SIG-M5 treated with dmso at 0.1 percent for 504 hours (cell line): Measurements from ENCODE around the gene MNAT1.
"Not testable (repeated sequence)": the region's sequence is repeated elsewhere in the genome, so short reads cannot be mapped to it uniquely, and the experiment has no call there.

Source experiments
- DNase-seq: peaks from one replicate; lab custom pipeline; 2025; ENCODE audit not compliant: unreplicated experiment; lab: John Stamatoyannopoulos, UW

Gene MNAT1

GRCh38 chr14:60800409-60800808, 65.8 kb downstream of the MNAT1 start:
- DNase-seq: no peak

GRCh38 chr14:60803871-60804270, 69.3 kb downstream of the MNAT1 start:
- no peak for DNase-seq

GRCh38 chr14:60805841-60806430, 71.4 kb downstream of the MNAT1 start:
- DNase-seq: no peak

GRCh38 chr14:60807247-60807646, 72.7 kb downstream of the MNAT1 start:
- no peak for DNase-seq

- DNase-seq: no peak
Measured at GRCh38 chr14:60807971-60808370, 73.4 kb downstream of the MNAT1 start.

GRCh38 chr14:60812987-60813386, 78.4 kb downstream of the MNAT1 start:
- DNase-seq: no peak

GRCh38 chr14:60815371-60815770, 80.8 kb downstream of the MNAT1 start:
- DNase-seq: no peak

- DNase-seq: no peak
Measured at GRCh38 chr14:60817113-60817512, 82.6 kb downstream of the MNAT1 start.

DNA sequence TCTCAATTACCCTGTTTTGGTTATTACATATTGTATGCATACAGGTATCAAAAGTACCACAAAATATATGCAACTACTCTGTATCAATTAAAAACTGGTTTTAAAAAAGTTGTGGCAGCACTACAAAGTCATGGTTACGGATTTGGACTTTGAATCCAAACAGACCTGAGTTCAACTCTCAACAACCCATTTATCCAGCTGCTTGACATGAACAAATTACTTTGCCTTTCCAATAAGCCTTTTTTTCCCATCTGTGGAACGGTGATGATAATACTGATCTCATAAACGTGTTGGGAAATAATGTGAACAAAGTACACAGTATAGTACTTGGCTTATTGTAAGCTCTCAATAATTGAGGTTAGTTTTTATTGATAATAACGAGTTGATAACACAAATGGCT, 85.0 kb downstream of the MNAT1 start:
- no peak for DNase-seq

- DNase-seq: no peak
Measured at GRCh38 chr14:60838601-60839000, 104.0 kb downstream of the MNAT1 start.

- no peak for DNase-seq
Measured at GRCh38 chr14:60839057-60839456, 104.5 kb downstream of the MNAT1 start.

DNA sequence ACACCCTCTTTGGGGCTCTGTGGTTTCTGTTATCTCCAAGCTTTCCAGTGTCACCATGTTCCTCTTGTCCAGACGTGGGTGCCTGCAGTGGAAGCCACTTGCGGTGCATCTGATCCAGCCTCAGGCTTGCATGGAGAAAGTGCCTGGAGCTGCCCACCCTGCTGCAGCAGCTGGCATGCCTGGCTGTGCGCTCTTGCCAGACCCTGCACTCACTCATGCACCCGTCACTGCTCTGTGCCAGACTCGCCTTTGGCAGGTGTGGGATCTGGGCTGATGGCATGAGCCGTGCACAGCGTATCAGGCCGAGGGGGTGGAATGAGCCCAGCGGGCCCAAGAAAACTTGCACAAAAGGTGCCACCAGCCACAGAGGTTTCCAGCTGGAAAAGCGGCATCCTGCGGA, 105.1 kb downstream of the MNAT1 start:
- no peak for DNase-seq

DNA sequence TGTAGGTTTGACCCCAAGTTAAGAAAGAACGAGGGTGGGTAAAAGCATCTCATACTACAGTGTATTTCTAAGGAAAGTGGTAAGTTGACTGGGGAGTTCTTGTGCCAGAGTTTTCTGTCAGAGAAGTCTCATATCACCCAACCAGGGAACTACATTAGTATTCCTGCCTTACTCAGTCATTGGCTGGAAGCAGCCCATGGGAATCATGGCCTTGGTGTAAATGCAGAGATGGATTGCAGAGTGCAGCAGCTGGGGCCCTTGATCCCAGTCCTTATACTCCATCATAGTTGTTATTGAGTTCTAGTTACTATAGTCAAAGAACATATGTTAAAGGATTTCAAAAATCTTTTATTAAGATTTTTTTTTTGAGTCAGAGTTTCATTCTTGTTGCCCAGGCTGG, 105.8 kb downstream of the MNAT1 start:
- DNase-seq: no peak

DNA sequence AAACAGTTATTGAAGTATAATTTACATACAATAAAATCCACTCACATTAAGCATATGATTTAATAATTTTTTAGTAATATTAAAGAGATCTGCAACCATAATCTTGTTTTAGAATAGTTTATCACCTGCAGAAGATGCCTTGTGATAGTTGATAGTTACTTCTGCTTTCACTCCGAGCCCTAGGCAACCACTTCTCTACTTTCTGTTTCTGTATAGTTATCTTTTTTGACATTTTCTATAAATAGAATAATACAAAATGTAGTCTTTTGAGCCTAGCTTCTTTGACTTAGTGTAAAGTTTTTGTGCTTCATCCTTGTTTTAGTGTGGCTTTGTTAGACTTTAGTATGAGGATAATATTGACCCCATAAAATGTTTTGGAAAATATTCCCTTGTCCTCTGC, 111.0 kb downstream of the MNAT1 start:
- peak; percentile 54 for DNase-seq

GRCh38 chr14:60848066-60848465, 113.5 kb downstream of the MNAT1 start:
- DNase-seq: no peak

- not testable (repeated sequence) for DNase-seq
Measured at GRCh38 chr14:60851692-60852091, 117.1 kb downstream of the MNAT1 start.

- no peak for DNase-seq
Measured at GRCh38 chr14:60856111-60856510, 121.5 kb downstream of the MNAT1 start.

GRCh38 chr14:60859525-60859924, 125.0 kb downstream of the MNAT1 start:
- DNase-seq: no peak

- DNase-seq: no peak
Measured at GRCh38 chr14:60861545-60862140, 127.1 kb downstream of the MNAT1 start.

- DNase-seq: peak; percentile 70
Measured at GRCh38 chr14:60862283-60862682, 127.7 kb downstream of the MNAT1 start.

GRCh38 chr14:60863249-60863648, 128.7 kb downstream of the MNAT1 start:
- DNase-seq: no peak

GRCh38 chr14:60865378-60866127, 131.0 kb downstream of the MNAT1 start:
- no peak for DNase-seq
